Amygdala (tissue), 56 donors: ENCODE measurements around the gene KRT85.
A peak's percentile ranks its signal among the peaks of the same experiment; 100 is the strongest.
"Not testable (repeated sequence)": the region's sequence is repeated elsewhere in the genome, so short reads cannot be mapped to it uniquely, and the experiment has no call there.

ENCODE experiments used
- DNase-seq, 56 donors: peaks; one replicate each; lab custom pipeline; 2025; lab: John Stamatoyannopoulos, UW

KRT85 gene

DNA sequence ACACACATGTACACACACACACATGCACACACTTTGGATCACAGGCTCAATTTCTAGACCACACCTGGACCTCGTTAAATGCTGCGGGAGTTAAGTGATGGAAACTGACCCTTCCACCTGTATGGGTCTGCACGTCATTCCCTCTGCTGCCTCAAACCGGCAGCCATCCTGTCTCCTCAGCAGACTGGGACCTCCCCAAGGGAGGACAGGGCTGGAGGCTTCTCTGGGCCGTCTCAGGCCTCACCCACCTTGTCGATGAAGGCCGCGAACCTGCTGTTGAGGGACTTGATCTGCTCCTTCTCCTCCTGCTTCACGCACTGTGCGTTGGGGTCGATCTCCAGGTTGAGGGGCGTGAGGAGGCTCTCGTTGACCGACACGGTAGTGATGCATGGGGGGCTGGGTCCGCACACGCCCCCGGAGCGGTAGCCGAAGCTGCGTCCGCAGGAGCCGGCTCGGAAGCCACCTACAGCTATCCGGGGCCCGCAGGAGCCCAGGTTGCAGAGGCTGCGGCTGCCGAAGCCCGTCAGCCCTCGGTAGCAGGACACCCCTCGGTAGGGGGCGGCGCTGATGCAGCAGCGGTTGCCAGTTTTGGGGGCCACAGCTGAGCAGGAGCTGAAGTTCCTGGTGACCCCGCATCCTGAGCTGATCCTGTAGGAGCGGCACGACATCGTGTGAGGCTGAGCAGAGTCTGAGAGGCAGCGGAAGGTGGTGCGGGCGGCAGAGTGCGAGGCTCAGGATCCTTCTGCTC is at the start of gene KRT85:
Gene KRT85 (minus strand): TSS at position 744 of the 748 bp plus-strand sequence. CDS start 76 bp downstream, at position 668.
- no peak for DNase-seq

DNA sequence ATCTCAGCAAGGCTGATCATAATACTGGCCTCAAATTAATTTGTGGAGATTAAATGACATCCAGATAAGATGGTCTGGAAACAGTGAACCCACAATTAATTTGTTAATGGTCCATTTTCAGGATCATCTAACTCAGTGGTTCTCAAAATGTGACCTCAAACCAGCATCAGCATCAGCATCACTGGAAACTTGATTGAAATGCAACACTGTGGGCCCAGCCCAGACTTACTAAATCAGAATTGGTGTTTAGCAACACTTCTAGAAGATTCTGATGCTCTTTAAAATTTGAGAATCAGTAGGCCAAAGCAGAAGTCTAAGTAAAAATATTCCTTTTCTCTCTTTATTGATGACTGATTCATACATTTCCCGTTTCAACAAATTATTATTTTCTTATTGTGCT is 49.5 kb upstream of the KRT85 start:
- no peak for DNase-seq

DNA sequence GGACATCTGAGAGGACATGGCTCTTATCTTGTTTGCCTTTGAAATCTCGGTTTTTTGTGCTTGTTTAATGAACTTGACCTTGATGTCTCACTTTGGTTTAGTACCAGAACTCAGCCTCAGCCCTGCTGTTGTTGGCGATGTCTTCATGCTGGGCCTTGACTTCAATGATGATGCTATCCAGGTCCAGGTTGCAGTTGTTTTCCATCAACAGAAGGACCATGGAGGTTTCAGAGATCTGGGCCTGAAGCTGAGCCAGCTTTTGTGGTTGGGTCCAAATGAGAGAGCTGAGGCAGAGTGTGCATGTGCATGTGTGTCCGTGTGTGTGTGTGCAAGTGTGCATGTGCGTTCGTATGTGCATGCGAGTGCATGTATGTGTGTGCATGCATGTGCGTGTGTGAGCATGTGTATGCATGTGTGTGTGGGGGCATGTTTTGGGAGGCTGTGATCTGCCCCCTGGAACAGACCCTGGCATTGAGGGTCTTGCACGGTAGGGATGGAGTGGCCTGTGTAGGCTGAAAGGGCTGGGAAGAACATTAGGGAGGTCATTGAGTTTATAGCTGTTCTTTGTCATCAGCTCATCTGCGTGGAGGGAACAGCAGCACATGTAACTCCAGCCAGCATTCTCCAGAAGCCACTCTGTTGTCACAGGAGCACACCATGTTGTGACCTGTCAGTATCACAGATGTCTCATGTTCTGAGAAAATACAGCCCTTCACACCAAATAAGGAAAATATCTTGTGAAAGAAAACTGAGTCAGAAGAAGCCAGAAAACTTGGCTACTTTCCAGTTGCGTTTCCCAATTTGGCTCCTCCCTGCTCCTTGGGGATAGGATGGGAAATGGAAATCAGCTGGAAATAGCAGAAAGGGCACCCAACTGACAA is 48.8 kb upstream of the KRT85 start:
- DNase-seq: peak in 3 of 56 donors; percentile 16 to 43 (median 41)

DNA sequence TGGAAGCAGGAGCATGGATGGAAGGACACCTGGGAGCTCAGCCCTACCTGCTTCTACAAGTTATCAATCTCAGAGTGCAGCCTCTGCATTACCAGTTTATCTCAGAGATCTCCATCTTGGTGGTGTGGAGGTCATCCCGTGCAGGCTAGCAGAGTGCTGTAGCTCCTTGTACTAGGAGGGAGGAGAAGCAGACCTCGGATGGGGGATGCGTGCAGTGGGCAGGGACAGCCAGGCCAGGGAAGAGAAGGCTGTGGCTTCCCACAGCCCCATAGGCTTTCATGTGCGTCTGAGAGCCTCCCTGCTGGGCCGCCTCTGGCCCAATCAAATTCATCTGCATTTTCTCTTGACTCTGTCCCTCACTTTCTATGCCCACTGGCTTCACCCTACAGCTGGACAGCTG is 47.7 kb upstream of the KRT85 start:
- no peak for DNase-seq

DNA sequence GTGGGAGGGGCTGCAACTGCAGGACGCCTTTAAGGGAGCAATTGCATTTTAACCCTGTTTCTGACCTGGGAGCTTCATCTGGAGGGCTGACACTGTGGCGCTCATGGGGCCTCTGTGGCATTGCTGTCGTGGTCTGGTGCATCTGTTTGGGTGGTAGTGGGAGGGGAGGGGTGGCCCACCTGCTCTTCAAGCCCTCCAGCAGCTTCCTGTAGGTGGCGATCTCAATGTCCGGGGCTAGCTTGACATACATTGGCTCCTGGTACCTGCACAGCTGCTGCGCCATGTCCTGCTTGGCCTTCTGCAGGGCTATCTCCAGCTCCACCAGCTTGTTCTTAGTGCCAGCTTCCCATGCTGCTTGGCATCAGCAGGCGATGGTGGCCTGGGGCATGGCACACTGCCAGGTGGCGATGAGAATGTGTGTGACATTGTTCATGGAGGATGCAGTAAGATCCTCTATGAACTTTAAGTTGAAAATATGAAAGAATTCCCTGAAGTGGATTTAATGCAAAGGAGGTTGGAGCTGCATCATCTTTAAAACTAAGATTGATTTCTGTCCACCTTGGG is 46.6 kb upstream of the KRT85 start:
- DNase-seq: no peak

DNA sequence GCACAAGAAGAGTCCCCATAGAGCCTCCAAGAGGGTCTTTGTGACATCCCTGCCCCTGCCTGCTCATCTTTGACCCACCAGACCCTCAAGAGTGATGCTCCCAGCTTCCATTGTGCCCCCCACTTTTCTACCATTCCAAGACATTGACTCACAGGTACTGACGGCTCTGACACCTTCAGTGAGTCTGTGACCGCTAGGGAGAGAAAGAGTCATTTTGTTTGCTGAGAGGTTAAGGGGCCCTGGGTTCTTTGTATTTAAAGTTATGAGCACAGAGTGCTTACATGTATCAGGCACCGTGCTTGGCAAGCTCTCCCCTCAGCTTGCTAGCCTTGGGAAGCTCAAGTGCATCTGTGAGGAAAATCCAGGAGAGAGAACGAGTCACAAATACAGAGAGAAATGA is 45.9 kb upstream of the KRT85 start:
- no peak for DNase-seq

DNA sequence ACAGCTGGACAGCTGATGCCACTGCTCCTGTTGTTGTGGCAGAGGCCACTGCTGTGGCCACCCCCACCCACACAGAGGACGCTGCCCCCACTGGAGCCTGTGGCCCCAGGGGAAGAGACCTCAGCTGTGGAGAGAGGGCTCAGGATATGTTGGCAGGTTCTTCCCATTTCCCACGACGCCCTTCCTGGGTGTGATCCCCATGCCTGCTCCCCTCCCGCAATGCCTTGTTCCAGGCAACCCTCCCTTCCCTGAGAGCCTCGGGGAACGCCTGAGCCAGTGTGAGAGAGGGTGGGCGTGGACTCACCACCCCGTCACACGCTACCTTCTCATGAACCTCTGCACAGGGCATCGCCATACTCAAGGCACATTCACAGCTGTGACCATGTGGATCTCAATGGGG is 44.5 kb upstream of the KRT85 start:
- no peak for DNase-seq

DNA sequence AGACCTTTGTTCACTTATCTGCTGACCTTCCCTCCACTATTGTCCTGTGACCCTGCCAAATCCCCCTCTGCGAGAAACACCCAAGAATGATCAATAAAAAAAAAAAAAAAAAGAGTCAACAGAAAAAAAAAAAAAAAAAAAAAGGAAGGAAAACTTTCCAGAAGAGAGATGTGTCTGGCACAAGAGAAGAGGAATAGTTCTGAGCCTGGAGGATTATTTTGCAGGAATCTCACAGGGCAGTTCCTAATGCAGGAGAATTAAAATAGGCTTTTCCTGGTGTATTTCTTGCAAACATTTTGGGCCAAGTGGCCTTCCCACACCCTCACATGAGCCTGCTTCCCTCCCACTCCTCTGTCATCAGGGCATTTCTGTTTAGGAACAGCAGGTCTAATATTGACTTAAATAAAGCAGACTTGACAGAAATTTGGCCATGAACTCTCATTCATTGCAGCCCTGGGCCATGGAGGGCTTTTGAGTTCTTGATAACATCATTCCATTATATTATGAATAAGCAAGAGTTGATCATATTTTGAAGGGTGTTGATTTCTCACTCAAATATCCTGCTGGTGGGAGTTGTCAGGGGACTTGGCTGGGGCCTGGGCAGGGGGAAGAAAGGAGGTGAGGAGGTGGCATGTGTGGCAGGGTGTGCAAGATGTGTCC is 43.4 kb upstream of the KRT85 start:
- not testable (repeated sequence) for DNase-seq

DNA sequence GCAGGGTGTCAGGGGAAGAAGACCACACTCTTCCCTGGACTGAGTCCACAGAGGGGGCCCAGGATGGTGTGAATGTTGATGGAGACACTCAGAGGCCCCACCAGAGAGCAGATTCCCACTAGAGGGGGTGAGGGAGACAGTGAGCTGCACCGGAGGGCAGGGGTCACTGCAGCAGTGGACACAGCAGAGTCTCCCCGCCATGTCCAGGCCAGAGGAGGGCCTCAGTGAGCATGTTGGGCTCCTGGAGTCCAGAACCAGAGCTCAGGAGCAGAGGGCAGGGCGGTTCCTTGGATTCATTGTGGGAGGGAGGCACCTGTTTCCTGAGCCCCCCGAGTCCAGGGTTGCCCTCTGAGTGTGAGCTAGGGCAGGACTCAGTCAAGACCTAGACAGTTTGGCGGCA is 40.6 kb upstream of the KRT85 start:
- DNase-seq: no peak

DNA sequence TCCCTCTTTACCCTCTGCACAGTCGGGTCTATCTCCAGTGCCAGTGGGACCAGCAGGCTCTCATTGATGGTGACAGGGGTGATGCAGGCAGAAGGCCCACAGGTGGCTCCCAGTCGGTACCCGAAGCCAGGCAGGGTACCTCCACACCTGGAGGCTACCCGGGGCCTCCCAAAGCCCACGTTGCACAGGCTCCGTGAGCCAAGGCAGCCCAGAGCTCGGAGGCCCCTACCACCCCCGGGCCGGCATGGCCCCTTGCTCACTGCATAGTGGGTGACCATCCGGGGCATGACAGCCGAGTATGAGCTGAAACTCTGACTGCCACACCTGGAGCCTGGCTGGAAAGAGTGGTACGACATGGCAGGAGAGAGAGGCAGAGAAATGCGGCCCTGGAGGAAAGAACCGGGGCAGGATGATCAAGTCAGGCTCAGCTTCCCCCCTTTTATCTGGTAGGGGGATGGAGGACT is 38.7 kb upstream of the KRT85 start, which contains the start of gene KRT82:
Gene KRT82 (minus strand): TSS at position 414 of the 464 bp plus-strand sequence. CDS start 58 bp downstream, at position 356.
- no peak for DNase-seq

DNA sequence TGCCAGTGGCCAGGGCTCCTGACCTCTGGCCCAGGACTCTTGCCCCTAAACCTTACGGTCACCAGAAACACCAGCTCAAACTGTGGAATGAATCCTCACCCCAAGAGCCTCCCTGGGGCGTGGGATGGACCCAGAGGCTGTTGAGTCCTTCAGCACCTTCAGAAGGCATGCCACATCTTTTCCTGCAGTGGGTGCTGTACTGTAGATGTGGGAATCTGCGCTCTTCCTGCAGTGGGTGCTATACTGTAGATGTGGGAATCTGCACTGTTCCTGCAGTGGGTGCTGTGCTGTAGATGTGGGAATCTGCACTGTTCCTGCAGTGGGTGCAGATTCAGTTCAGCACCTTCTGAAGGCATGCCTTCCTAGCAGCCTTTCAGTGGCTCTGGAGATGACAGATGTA is 37.7 kb upstream of the KRT85 start:
- no peak for DNase-seq

DNA sequence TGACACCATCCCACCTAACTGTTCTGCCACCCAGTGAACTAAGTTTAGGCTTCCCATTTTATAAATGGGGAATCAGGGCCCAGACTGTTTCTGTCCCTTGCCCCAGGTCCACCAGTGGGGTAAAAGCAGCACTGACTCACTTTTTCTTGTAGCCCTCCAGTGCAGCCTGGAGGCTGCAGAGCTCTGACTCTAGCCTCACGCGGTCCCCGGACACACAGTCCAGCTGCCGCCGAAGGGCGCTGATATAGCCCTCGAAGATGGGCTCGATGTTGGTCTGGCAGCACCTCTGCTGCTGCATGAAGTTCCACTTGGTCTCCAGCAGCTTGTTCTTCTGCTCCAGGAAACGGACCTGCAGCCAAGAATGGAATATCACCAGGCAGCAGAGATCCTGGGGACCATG is 36.3 kb upstream of the KRT85 start:
- DNase-seq: no peak

DNA sequence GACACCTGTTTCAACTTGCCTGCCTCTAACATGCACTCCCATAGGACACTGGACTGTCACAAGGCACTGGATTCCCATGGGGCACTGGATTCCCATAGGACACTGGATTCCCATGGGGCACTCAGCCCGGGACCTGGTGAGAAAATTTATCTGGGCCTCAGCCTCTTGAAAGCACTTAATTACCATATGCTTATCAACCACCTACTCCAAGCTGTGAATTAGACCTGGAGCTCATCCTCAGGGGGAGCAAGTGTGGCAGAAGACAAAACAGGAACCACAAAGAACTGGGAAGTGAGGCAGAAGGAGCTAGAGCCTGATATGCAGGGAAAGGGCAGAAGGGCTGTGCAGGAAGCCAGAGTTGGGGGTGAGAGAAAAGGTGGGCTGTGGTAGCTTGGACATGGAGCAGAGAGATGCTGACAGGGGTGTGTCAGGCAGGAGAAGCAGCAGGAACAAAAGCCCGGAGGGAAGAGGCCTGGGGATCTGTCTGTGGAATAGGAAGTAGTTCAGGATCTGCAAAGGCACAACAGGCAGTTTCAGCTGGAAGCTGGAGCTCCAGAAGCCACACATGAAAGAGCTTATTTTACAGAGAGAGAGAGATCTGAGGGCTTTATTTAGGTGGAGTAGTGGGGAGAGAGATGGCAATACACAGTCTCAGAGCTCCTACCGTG is 35.7 kb upstream of the KRT85 start:
- no peak for DNase-seq

DNA sequence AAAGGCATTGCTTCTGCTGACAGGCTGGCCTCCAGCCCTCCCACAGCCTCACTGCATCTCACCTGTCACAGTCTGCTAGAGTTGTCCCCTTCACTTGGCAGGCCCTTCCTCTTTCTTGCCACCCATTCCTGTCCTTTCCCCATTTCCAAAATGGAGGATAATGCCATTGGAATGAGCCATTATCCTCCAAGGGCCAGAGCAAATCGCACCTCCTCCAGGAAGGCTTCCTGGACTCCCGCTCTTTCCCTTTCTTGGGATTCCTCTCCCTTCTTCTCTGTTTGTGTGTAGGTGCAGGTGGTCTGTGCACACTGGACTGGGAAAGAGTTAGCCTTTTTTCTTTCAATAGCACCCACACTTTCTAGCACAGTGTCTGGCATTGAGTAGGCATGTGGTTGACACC is 35.1 kb upstream of the KRT85 start:
- DNase-seq: no peak

DNA sequence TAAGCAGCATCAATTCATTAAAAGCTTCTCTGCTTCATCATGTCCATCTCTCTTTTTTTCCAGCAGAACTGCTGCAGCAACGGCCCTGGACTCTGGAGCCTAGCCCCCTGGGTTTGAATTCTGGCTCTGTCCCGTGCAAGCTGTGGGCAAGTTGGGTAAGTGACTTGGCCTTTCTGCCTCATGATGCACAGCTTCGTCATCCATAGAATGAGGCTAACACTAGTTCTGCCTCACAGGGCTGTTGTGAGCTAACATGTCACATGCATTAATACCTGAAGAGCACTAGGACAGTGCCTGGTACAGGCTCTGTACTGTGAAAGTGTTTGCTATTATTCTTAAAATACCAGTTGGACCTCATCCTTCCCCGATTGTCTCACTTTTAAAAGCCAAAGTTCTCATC is 34.6 kb upstream of the KRT85 start:
- DNase-seq: no peak

DNA sequence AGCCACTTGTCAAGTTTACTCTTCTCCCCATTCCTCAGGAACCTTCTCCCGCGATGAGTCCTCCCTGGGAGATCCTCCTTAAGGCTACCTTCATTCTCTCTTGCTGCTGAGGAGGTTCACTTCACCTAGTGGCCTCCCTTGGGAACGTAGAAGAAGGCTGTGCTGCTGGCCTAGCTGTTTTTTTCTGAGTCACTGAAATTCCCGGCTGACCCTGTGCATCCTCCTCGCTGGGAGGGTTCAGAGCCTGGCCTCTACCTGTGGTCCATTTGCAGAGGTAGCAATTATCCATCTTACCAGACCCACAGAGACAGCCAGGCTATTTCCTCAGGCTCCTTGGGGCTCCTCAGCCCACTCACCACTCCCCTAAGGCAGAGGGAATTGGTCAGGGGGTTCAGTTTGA is 34.2 kb upstream of the KRT85 start:
- no peak for DNase-seq

DNA sequence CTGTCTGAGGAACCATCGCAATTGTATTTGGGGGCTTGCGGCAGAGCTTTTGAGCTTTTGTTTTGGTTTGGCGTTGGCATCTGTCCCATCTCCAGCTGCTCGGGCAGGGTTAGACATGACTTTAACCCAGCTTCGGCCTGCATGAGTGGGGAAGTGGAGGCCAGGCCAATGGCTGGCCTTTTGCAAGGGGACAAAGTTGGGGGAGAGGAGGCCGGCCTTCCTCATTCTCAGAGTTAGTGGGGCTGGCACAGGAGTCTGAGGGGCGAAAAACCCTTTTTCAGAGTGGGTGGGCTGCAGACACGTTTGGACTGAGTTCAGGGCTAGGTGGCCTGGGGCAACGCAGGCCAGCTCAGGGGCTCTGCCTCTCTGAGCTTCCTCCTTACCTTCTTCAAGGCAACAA is 33.6 kb upstream of the KRT85 start:
- no peak for DNase-seq

DNA sequence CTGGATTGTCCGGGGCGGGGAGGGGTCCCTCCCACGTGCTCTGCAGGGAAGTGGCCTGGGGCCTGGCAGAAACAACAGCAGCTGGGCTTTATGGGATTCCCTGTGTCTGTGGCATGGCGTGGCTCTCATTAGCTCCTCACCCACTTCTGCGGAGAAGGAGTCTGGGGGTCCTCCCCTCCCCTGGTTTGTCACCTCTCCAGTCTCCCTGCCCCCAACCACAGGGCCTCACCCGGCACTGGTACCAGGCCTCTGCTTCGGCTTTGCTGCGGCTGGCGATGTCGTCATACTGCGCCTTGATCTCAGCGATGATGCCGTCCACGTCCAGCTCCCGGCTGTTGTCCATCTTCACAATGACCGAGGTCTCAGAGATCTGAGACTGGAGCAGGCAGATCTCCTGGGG is 32.5 kb upstream of the KRT85 start:
- no peak for DNase-seq

DNA sequence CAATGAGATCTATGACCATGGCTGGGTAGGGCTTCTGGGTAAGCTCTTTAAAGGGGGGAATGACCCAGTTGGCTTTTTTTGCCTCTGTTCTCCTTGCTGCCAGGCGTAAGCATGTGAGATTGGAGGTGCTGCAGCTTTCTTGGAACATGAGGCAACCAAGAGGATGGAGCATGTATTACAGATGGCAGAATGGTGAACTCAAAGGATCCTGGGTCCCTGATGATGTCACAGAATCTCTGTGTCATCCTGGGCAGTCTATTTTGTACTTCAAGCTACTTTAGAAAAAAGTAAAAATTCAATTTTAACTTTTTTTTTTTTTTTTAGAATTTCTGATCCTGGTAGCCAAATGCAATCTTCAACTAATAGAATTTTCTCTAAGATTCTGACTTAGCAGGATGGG is 30.9 kb upstream of the KRT85 start:
- DNase-seq: no peak

DNA sequence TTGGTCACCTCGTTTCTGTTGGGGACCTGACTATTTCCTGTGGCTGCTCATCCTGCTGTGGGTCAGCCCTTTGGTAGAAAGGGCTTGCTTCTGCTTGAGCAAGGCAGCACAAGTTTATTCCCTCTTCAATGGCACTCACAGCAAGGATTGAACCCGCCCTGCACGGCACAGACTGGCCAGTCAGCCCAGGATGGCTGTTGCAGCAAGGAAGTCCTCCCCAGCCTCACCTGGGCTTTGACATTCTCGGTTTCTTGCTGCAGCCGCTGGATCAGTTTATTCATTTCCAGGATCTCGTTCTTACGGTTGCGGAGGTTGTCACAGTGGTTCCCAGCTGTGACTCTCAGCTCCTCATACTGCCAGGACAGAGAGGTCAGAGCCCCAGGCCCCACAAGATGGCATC is 29.4 kb upstream of the KRT85 start:
- no peak for DNase-seq
